Tibial nerve (tissue), 4 donors: ENCODE data around the gene LRRC56.

Experiments used
- EP300 ChIP-seq, 2 donors: sonication (generic); formaldehyde crosslinking; IDR thresholded peaks; one replicate each; pipeline ENCODE4 v1.6.1; 2017; ENCODE audit warnings: antibody characterized with exemption in 2 of 2, mild to moderate bottlenecking in 1 of 2
- POLR2A ChIP-seq, 2 donors: fragments of 450-650 bp; IDR thresholded peaks; one replicate each; pipeline ENCODE4 v1.6.1; 2017; ENCODE audit warnings: antibody characterized with exemption in 2 of 2, mild to moderate bottlenecking in 2 of 2, moderate library complexity in 2 of 2
- TF ChIP-seq, protein P1 (sequence below), 5 experiments: fragments of 200-600 bp in 3 of 5; fragments of 450-650 bp in 2 of 5; sonication (generic) in 3 of 5; IDR thresholded peaks; one replicate each; pipeline ENCODE4 v1.5.1; 2016 to 2019; ENCODE audit warnings: antibody characterized with exemption in 5 of 5, mild to moderate bottlenecking in 3 of 5, moderate library complexity in 2 of 5

DNA sequence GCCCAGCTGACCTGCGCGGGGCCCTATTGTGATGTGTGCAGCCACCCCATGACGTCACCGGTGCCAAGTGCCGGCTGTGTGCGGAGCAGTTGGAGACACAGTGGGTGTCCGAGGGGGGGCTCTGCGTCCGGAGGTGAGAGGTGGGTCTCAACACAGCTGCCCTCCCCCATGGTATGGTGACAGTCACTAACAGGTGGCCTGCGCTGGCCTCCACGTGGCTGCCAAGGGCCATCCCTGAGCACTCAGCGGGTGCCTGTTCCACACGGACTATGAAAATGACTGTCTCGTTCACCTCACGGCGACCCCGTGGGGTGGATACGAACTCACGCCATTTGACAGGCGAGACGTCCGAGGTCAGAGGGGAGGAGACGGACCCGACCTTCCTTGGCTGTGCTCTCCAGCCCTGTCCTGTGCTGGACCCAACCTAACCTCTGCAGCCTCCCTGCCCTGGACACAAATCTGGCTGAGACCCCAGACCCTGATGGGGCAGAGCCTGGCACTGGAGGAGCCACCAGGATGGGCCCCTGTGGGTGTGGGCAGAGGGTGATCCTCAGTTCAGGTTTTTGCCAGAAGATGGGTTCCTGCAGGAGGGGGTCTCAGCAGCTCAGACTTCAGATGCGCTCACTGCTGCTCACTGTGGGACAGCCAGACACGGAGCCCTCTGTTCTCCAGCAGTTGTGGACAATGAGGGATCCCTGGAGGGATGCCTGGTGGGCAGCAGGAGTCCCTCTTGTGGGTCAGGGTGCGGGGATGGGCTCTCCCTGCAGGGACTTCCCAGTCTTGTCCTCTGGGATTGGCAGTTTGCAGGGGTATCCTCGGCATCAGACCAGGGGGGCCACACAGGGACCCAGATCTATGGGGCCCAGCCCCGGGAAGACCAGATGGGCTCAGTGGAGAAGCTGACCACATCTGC is 8.3 kb upstream of the LRRC56 start:
- TF ChIP-seq, protein P1, sequence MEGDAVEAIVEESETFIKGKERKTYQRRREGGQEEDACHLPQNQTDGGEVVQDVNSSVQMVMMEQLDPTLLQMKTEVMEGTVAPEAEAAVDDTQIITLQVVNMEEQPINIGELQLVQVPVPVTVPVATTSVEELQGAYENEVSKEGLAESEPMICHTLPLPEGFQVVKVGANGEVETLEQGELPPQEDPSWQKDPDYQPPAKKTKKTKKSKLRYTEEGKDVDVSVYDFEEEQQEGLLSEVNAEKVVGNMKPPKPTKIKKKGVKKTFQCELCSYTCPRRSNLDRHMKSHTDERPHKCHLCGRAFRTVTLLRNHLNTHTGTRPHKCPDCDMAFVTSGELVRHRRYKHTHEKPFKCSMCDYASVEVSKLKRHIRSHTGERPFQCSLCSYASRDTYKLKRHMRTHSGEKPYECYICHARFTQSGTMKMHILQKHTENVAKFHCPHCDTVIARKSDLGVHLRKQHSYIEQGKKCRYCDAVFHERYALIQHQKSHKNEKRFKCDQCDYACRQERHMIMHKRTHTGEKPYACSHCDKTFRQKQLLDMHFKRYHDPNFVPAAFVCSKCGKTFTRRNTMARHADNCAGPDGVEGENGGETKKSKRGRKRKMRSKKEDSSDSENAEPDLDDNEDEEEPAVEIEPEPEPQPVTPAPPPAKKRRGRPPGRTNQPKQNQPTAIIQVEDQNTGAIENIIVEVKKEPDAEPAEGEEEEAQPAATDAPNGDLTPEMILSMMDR (IDR thresholded peaks at IDR 0.05): no peak
- no peak for TF ChIP-seq POLR2A (IDR thresholded peaks at IDR 0.05)
- TF ChIP-seq EP300 (IDR thresholded peaks at IDR 0.05): no peak
